ENCODE data around the gene CACNA1D. TPM values are rescaled to one million over a fixed set of nuclear protein-coding genes. Genes with fewer than 3 reads are reported as not detected.

The CACNA1D gene
- total and polyA plus RNA-seq, 2 donors (not counting 3 experiments of a cell fraction or from before 2014, with no cell fraction given), result 0.06 TPM; not detected in 1

GRCh38 chr3:53691885-53692284, 197.5 kb downstream of the CACNA1D start:
- Histone ChIP-seq H3K9me3 (replicated peaks; ENCODE audit: control insufficient read depth, insufficient read depth, low read length) (no peaks in the 10 kb centered on the region), H3K4me2 (ENCODE audit: insufficient read depth, low read length) (no peak overlapping the region), H3K27me3 (ENCODE audit: control insufficient read depth in 2 of 2, insufficient read depth in 2 of 2, low read length in 2 of 2) (no peaks in the 10 kb centered on the region), H3K9me1 (replicated peaks; ENCODE audit: control insufficient read depth, extremely low read depth, insufficient read depth, low read length) (no peaks in the 10 kb centered on the region), H3K9ac (replicated peaks; ENCODE audit: extremely low read depth, insufficient read depth, low read length) (no peak overlapping the region), H3K4me3 (replicated peaks in 1 of 3; ENCODE audit: insufficient read depth in 1 of 3, low read depth in 1 of 3, low read length in 3 of 3) (no peak overlapping the region), H3K79me2 (ENCODE audit: control insufficient read depth, insufficient read depth, low read length) (no peaks in the 10 kb centered on the region), H2AFZ (ENCODE audit: low read depth, low read length) (no peak overlapping the region), H3K27ac (ENCODE audit: insufficient read depth, low read depth, low read length) (no peak overlapping the region), H3K36me3 (ENCODE audit: control insufficient read depth in 2 of 2, extremely low read depth in 1 of 2, insufficient read depth in 2 of 2, low read length in 2 of 2) (no peaks in the 10 kb centered on the region), H4K20me1 (replicated peaks; ENCODE audit: control insufficient read depth, extremely low read depth, insufficient read depth, low read length) (no peaks in the 10 kb centered on the region), H3K4me1 (ENCODE audit: control insufficient read depth, extremely low read depth, insufficient read depth, low read length) (no peaks in the 10 kb centered on the region)
- BruUV-seq (replicated peaks), result no TSS peak
- DNase-seq (ENCODE audit: low read depth, low spot score) (no peak), FAIRE-seq (no peak)
- ChIA-PET CTCF (no interaction called here), POLR2A (no interaction called here)
- dilution Hi-C loops (cut with MboI; ENCODE audit: extremely low pct_ligation_motif_present, low sequenced_read_pairs) (no loop called here), intact Hi-C loops (cut with micrococcal nuclease) (no loop called here)
- TF ChIP-seq, protein P1, sequence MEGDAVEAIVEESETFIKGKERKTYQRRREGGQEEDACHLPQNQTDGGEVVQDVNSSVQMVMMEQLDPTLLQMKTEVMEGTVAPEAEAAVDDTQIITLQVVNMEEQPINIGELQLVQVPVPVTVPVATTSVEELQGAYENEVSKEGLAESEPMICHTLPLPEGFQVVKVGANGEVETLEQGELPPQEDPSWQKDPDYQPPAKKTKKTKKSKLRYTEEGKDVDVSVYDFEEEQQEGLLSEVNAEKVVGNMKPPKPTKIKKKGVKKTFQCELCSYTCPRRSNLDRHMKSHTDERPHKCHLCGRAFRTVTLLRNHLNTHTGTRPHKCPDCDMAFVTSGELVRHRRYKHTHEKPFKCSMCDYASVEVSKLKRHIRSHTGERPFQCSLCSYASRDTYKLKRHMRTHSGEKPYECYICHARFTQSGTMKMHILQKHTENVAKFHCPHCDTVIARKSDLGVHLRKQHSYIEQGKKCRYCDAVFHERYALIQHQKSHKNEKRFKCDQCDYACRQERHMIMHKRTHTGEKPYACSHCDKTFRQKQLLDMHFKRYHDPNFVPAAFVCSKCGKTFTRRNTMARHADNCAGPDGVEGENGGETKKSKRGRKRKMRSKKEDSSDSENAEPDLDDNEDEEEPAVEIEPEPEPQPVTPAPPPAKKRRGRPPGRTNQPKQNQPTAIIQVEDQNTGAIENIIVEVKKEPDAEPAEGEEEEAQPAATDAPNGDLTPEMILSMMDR (IDR thresholded peaks at IDR 0.05; ENCODE audit: extremely low read depth in 1 of 2, insufficient read depth in 1 of 2, low read depth in 1 of 2, low read length in 2 of 2), result no peak
- TF ChIP-seq POLR2A (IDR thresholded peaks at IDR 0.05; ENCODE audit: low read depth, low read length) (no peak), FOS (IDR thresholded peaks at IDR 0.05; ENCODE audit: borderline replicate concordance, insufficient read depth, low read length) (no peak), GATA2 (IDR thresholded peaks at IDR 0.05; ENCODE audit: insufficient read depth, insufficient read length, low read depth, low read length) (no peak), POLR2AphosphoS5 (IDR thresholded peaks at IDR 0.05; ENCODE audit: insufficient read depth, low read depth, low read length) (no peak), JUN (IDR thresholded peaks at IDR 0.05; ENCODE audit: borderline replicate concordance, insufficient read depth, insufficient read length, low read depth) (no peak), MYC (IDR thresholded peaks at IDR 0.05; ENCODE audit: low read depth, low read length) (no peak), EZH2 (IDR thresholded peaks at IDR 0.05; ENCODE audit: borderline replicate concordance, low read depth, low read length, severe bottlenecking) (no peak)
- TF ChIP-seq, protein P2, sequence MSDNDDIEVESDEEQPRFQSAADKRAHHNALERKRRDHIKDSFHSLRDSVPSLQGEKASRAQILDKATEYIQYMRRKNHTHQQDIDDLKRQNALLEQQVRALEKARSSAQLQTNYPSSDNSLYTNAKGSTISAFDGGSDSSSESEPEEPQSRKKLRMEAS (IDR thresholded peaks at IDR 0.05; ENCODE audit: insufficient read depth, insufficient read length), result no peak
